ENCODE data around the gene COLGALT1. TPM values are rescaled to one million over a fixed set of nuclear protein-coding genes. Genes with fewer than 3 reads are reported as not detected.

The COLGALT1 gene
- total RNA-seq = 72.8 and 87.1 TPM in 2 replicates

GRCh38 chr19:17555480-17555928, at the start of gene COLGALT1:
Gene COLGALT1, plus strand, starts transcription at chr19:17555649. Its CDS starts 65 bp downstream, at chr19:17555714.

Other genes with a start within 250 kb of the COLGALT1 start
- gene MRPL34, start 249.8 kb upstream of the COLGALT1 start, total RNA-seq = 33.8 and 37.7 TPM in 2 replicates
- 10.4 and 27.7 TPM in 2 replicates for gene DDA1, start 246.1 kb upstream of the COLGALT1 start, total RNA-seq
- 3.6 and 3.8 TPM in 2 replicates for gene ANO8, start 220.8 kb upstream of the COLGALT1 start, total RNA-seq
- gene GTPBP3, start 218.1 kb upstream of the COLGALT1 start, total RNA-seq = 15.3 and 18.7 TPM in 2 replicates
- 0.61 and 4.5 TPM in 2 replicates for gene PLVAP, start 178.3 kb upstream of the COLGALT1 start, total RNA-seq
- gene CCDC194, start 161.5 kb upstream of the COLGALT1 start, total RNA-seq = under 0.01 and 1.2 TPM in 2 replicates
- gene BST2, start 150.0 kb upstream of the COLGALT1 start, total RNA-seq = 146 and 1,184 TPM in 2 replicates
- 44.2 and 46.0 TPM in 2 replicates for gene MVB12A, start 135.6 kb upstream of the COLGALT1 start, total RNA-seq
- not detected in 2 replicates for gene TMEM221, start 107.0 kb upstream of the COLGALT1 start, total RNA-seq
- gene NXNL1, start 94.7 kb upstream of the COLGALT1 start, total RNA-seq = not detected in 2 replicates
- 7.8 and 9.6 TPM in 2 replicates for gene SLC27A1, start 85.1 kb upstream of the COLGALT1 start, total RNA-seq
- 47.3 and 53.9 TPM in 2 replicates for gene PGLS, start 44.0 kb upstream of the COLGALT1 start, total RNA-seq
- under 0.01 TPM in 1 of 2 replicates, not detected in the other for gene UNC13A, start 132.7 kb downstream of the COLGALT1 start, total RNA-seq
- 24.6 and 50.7 TPM in 2 replicates for gene MAP1S, start 163.8 kb downstream of the COLGALT1 start, total RNA-seq
- gene FCHO1, start 195.8 kb downstream of the COLGALT1 start, total RNA-seq = 0.65 and 1.1 TPM in 2 replicates
- not detected in 2 replicates for gene B3GNT3, start 239.5 kb downstream of the COLGALT1 start, total RNA-seq